Esophagus muscularis mucosa (tissue), 4 donors: ENCODE measurements around the gene ARHGEF10L. TPM values are rescaled to one million over a fixed set of nuclear protein-coding genes. Genes with fewer than 3 reads are reported as not detected.

ENCODE experiments used
- DNase-seq: peaks from one replicate; pipeline ENCODE4 v3.0.0-alpha.2; 2017; ENCODE audit errors: extremely low spot score
- H3K27ac ChIP-seq, 4 donors: fragments of 200-600 bp; sonication (generic); replicated peaks in 1 of 4; 1 replicate in 3 of 4; 2 replicates in 1 of 4; pipeline ENCODE4 v1.5.1; 2016 to 2019; ENCODE audit warnings: mild to moderate bottlenecking in 1 of 4
- H3K27me3 ChIP-seq, 4 donors: fragments of 200-600 bp; sonication (generic); one replicate each; pipeline versions ENCODE4 v1.5.1 to v1.6.0; 2016 to 2019
- H3K36me3 ChIP-seq, 4 donors: fragments of 200-600 bp; sonication (generic); one replicate each; pipeline ENCODE4 v1.5.1; 2016 to 2019
- H3K4me1 ChIP-seq, 4 donors: fragments of 200-600 bp; sonication (generic); one replicate each; pipeline ENCODE4 v1.5.1; 2016 to 2019
- H3K4me3 ChIP-seq, 4 donors: fragments of 200-600 bp; sonication (generic); 1 replicate in 2 of 4; 2 replicates in 2 of 4; pipeline ENCODE4 v1.5.1; 2016 to 2019; ENCODE audit warnings: mild to moderate bottlenecking in 4 of 4, moderate library complexity in 1 of 4
- H3K9me3 ChIP-seq, 4 donors: fragments of 200-600 bp; sonication (generic); 1 replicate in 3 of 4; 2 replicates in 1 of 4; pipeline ENCODE4 v1.5.1; 2016 to 2019
- EP300 ChIP-seq: sonication (generic); formaldehyde crosslinking; IDR thresholded peaks from one replicate; pipeline ENCODE4 v1.6.1; 2017; ENCODE audit warnings: antibody characterized with exemption
- POLR2A ChIP-seq: fragments of 450-650 bp; IDR thresholded peaks from one replicate; pipeline ENCODE4 v1.6.1; 2017; ENCODE audit warnings: antibody characterized with exemption, moderate library complexity, mild to moderate bottlenecking, low read depth
- POLR2AphosphoS5 ChIP-seq, 2 donors: sonication (generic); formaldehyde crosslinking; IDR thresholded peaks; one replicate each; pipeline ENCODE4 v1.6.1; 2017; ENCODE audit warnings: antibody characterized with exemption in 2 of 2
- WGBS: methylation state at CpG from one replicate; pipeline ENCODE4 v1.1.5; 2018; 5-methylcytosine and 5-hydroxymethylcytosine counted together
- intact Hi-C: fragments of 100-400 bp; cut with DNase I; formaldehyde crosslinking; loops from one replicate; pipeline ENCODE4 v1.15.1; 2023
- total RNA-seq, 4 donors: library from RNA; depleted of rRNA; stranded (reverse); fragments of >200 nt; gene quantifications; one replicate each; pipeline versions ENCODE4 v1.1.0 to v1.2.1, GENCODE V29; 2016
- TF ChIP-seq, protein P1 (sequence below), 3 experiments: fragments of 200-600 bp in 2 of 3; fragments of 450-650 bp in 1 of 3; sonication (generic) in 2 of 3; IDR thresholded peaks; one replicate each; pipeline ENCODE4 v1.5.1; 2017 to 2019; ENCODE audit warnings: antibody characterized with exemption in 3 of 3, mild to moderate bottlenecking in 2 of 3, moderate library complexity in 1 of 3

Gene ARHGEF10L
- total RNA-seq, 4 donors from 2014 or later, result 46.6 to 93.0 (median 66.9) TPM

DNA sequence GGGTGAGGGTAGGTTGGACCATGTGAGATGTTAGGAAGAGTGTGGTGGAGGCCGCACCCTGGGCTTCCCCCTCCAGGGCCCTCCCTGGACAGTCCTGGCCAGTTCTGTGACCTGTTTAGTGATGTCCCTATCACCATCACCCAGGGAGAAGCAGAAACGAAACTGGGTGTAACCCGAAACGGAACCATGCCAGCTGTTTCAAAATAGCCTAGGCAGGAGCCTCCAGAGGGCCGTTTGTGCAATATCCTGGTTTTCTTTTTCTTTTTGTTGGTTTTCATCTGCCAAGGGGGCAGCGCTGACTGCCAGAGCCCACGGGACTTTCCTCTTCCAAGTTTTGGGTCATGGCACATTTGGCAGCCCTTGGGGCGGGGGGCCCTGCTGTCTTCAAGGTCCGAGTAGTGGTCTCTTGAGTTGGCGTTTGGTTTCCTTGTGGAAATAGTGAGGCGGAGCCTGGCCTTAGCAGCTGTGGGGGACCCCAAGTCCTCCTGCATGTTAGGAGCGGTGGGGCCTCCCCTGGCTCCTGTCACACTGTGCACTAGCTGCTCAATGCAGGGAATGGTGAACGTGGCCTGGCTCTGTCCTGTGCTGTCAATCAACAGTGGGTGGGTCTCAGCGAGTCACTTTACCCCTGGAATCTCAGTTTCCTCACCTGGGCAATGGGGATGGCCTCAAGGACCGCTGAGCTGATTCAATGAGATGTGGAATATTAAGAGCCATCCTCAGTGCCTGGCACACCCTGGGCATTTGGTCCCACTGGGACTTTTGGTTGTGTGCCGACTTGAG is 90.7 kb downstream of the ARHGEF10L start:
- 63% methylated on average over 12 of the region's 16 CpGs for WGBS
- intact Hi-C loops, result no loop called here
- Histone ChIP-seq H3K4me3 (no peak overlapping the region), H3K9me3 (no peaks in the 10 kb centered on the region), H3K27me3 (no peaks in the 10 kb centered on the region), H3K36me3 (peaks cover 60 to 99% (median 94%) of the 10 kb centered on the region in 4 donors), H3K4me1 (peaks cover 16 to 38% (median 21%) of the 10 kb centered on the region in 4 donors), H3K27ac (peak overlapping the region; percentile 66 to 78 (median 69))
- peak; percentile 38 to 39 for TF ChIP-seq POLR2AphosphoS5 (IDR thresholded peaks at IDR 0.05)
- TF ChIP-seq POLR2A, result no peak
- TF ChIP-seq EP300, result no peak
- TF ChIP-seq, protein P1, sequence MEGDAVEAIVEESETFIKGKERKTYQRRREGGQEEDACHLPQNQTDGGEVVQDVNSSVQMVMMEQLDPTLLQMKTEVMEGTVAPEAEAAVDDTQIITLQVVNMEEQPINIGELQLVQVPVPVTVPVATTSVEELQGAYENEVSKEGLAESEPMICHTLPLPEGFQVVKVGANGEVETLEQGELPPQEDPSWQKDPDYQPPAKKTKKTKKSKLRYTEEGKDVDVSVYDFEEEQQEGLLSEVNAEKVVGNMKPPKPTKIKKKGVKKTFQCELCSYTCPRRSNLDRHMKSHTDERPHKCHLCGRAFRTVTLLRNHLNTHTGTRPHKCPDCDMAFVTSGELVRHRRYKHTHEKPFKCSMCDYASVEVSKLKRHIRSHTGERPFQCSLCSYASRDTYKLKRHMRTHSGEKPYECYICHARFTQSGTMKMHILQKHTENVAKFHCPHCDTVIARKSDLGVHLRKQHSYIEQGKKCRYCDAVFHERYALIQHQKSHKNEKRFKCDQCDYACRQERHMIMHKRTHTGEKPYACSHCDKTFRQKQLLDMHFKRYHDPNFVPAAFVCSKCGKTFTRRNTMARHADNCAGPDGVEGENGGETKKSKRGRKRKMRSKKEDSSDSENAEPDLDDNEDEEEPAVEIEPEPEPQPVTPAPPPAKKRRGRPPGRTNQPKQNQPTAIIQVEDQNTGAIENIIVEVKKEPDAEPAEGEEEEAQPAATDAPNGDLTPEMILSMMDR (IDR thresholded peaks at IDR 0.05), result no peak
- peak; percentile 94 for DNase-seq

DNA sequence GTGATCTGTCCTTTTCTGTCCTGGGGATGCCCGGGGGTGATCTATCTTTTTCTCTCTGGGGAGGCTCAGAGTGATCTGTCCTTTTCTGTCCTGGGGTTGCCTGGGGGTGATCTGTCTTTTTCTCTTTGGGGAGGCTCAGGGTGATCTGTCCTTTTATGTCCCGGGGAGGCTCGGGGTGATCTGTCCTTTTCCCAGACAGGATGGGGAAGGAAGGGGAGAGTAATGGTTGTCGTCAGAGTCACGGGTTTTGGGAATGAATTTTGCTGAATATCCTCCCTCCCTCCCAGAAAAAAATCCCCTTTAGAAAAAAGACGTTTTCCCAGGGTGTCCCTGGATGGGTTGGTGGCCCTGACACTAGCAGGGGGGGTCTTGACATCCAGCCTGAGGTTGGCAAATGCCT is 91.5 kb downstream of the ARHGEF10L start:
- no peaks in the 10 kb centered on the region for H3K9me3 ChIP-seq
- H3K27me3 ChIP-seq, result no peaks in the 10 kb centered on the region
- peak overlapping the region; percentile 66 to 78 (median 69) for H3K27ac ChIP-seq
- DNase-seq, result no peak
- intact Hi-C loops, result no loop called here
- H3K36me3 ChIP-seq, result peaks cover 60 to 100% (median 95%) of the 10 kb centered on the region in 4 donors
- no peak for TF ChIP-seq EP300
- TF ChIP-seq, protein P1 (IDR thresholded peaks at IDR 0.05), result no peak
- no peak for TF ChIP-seq POLR2AphosphoS5 (IDR thresholded peaks at IDR 0.05)
- no peak for TF ChIP-seq POLR2A
- no peak overlapping the region for H3K4me3 ChIP-seq
- peaks cover 14 to 37% (median 21%) of the 10 kb centered on the region in 4 donors for H3K4me1 ChIP-seq
- 71% methylated on average over 6 of the region's 6 CpGs for WGBS

DNA sequence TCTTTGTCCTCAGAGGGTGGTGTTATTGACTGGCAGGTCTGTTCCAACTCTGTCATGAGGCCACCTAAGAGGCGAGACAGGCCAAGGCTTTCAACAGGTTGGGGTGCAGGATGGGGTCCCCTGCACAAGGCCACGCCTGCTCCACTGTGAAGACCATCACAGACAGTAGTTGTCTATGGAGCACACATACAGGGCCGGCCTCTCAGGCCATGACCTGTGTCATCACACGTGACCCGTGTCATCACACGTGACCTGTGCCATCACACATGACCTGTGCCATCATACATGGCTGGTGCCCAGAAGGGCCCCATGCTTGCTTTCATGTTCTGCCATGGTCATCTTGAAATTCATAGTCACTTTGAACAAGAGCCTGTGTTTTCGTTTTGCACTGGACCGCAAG is 91.9 kb downstream of the ARHGEF10L start:
- TF ChIP-seq, protein P1 (IDR thresholded peaks at IDR 0.05), result no peak
- TF ChIP-seq POLR2AphosphoS5 (IDR thresholded peaks at IDR 0.05), result no peak
- no peak overlapping the region for H3K4me3 ChIP-seq
- H3K9me3 ChIP-seq, result no peaks in the 10 kb centered on the region
- H3K27me3 ChIP-seq, result no peaks in the 10 kb centered on the region
- peaks cover 55 to 100% (median 95%) of the 10 kb centered on the region in 4 donors for H3K36me3 ChIP-seq
- 95% methylated on average over 5 of the region's 8 CpGs for WGBS
- intact Hi-C loops, result no loop called here
- peaks cover 14 to 37% (median 21%) of the 10 kb centered on the region in 4 donors for H3K4me1 ChIP-seq
- DNase-seq, result no peak
- H3K27ac ChIP-seq, result peak overlapping the region; percentile 66 to 78 (median 69)

DNA sequence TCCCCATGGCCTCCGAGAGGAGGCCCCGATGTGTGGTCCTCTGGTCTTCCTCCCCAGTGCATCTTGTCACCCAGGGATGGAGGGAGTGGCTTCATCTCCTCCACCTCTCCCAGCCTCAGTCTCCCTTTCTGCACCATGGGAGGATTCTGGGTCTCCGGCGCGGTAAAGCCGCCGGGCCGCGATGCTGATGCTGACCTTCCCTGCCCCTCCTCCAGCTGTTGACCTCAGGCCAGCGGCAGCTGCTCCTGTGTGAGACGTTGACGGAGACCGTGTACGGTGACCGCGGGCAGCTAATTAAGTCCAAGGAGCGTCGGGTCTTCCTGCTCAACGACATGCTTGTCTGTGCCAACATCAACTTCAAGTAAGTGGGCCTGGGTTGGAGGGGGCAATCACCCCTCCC is 92.6 kb downstream of the ARHGEF10L start:
- peak overlapping the region in 3 of 4 donors; percentile 38 to 72 (median 47) for H3K27ac ChIP-seq
- 86% methylated on average over 19 of the region's 19 CpGs for WGBS
- TF ChIP-seq EP300 (no peak), POLR2AphosphoS5 (IDR thresholded peaks at IDR 0.05) (no peak), POLR2A (no peak)
- TF ChIP-seq, protein P1 (IDR thresholded peaks at IDR 0.05), result no peak

More for the DNA sequence above, 92.6 kb downstream of the ARHGEF10L start:
- Histone ChIP-seq H3K9me3 (no peaks in the 10 kb centered on the region), H3K4me1 (peaks cover 14 to 37% (median 21%) of the 10 kb centered on the region in 4 donors), H3K4me3 (no peak overlapping the region), H3K27me3 (no peaks in the 10 kb centered on the region), H3K36me3 (peaks cover 53 to 100% (median 95%) of the 10 kb centered on the region in 4 donors)
- intact Hi-C loops, result no loop called here
- no peak for DNase-seq
